LHCN-M2 (cell line): ENCODE measurements around the gene NAA60. TPM values are rescaled to one million over a fixed set of nuclear protein-coding genes. Genes with fewer than 3 reads are reported as not detected.
"Not testable (repeated sequence)": the region's sequence is repeated elsewhere in the genome, so short reads cannot be mapped to it uniquely, and the experiment has no call there.

Experiments used
- DNase-seq: peaks from one replicate; pipeline ENCODE4 v3.0.0-alpha.2; 2012; ENCODE audit warnings: low read depth
- total RNA-seq: library from RNA; depleted of rRNA; stranded (reverse); fragments of >200 nt; gene quantifications from 2 replicates; pipeline ENCODE4 v1.2.3, GENCODE V29; 2014

The NAA60 gene
- total RNA-seq, 1 experiment from 2014 or later: 10.5 TPM

GRCh38 chr16:3461151-3461550 lies 17.7 kb downstream of the NAA60 start:
- no peak for DNase-seq

GRCh38 chr16:3465301-3465700 lies 21.8 kb downstream of the NAA60 start:
- no peak for DNase-seq

GRCh38 chr16:3465911-3466584 lies 22.6 kb downstream of the NAA60 start:
- no peak for DNase-seq

- DNase-seq: no peak
Measured at GRCh38 chr16:3467182-3467581, 23.7 kb downstream of the NAA60 start.

GRCh38 chr16:3467921-3468320 lies 24.4 kb downstream of the NAA60 start:
- peak; percentile 63 for DNase-seq

- DNase-seq: no peak
Measured at GRCh38 chr16:3468501-3468900, 25.0 kb downstream of the NAA60 start.

- DNase-seq: no peak
Measured at GRCh38 chr16:3469736-3470135, 26.3 kb downstream of the NAA60 start.

GRCh38 chr16:3470723-3471122 lies 27.2 kb downstream of the NAA60 start:
- DNase-seq: no peak

- DNase-seq: no peak
Measured at GRCh38 chr16:3471518-3472176, 28.2 kb downstream of the NAA60 start.

- DNase-seq: peak; percentile 65
Measured at GRCh38 chr16:3472878-3473595, 29.6 kb downstream of the NAA60 start.

GRCh38 chr16:3473596-3473943 lies 30.1 kb downstream of the NAA60 start:
- not testable (repeated sequence) for DNase-seq

GRCh38 chr16:3474136-3474779 lies 30.8 kb downstream of the NAA60 start:
- no peak for DNase-seq

- DNase-seq: not testable (repeated sequence)
Measured at GRCh38 chr16:3474870-3475269, 31.4 kb downstream of the NAA60 start.

GRCh38 chr16:3475604-3476375 lies 32.3 kb downstream of the NAA60 start:
- no peak for DNase-seq

- no peak for DNase-seq
Measured at GRCh38 chr16:3476409-3476808, 32.9 kb downstream of the NAA60 start.

- no peak for DNase-seq
Measured at GRCh38 chr16:3478242-3478925, 34.9 kb downstream of the NAA60 start.

GRCh38 chr16:3479654-3480216 lies 36.3 kb downstream of the NAA60 start:
- DNase-seq: no peak

- DNase-seq: no peak
Measured at GRCh38 chr16:3480901-3481695, 37.6 kb downstream of the NAA60 start.
